ENCODE measurements around the gene RAB11FIP4.
A peak's percentile ranks its signal among the peaks of the same experiment; 100 is the strongest.

The RAB11FIP4 gene

DNA sequence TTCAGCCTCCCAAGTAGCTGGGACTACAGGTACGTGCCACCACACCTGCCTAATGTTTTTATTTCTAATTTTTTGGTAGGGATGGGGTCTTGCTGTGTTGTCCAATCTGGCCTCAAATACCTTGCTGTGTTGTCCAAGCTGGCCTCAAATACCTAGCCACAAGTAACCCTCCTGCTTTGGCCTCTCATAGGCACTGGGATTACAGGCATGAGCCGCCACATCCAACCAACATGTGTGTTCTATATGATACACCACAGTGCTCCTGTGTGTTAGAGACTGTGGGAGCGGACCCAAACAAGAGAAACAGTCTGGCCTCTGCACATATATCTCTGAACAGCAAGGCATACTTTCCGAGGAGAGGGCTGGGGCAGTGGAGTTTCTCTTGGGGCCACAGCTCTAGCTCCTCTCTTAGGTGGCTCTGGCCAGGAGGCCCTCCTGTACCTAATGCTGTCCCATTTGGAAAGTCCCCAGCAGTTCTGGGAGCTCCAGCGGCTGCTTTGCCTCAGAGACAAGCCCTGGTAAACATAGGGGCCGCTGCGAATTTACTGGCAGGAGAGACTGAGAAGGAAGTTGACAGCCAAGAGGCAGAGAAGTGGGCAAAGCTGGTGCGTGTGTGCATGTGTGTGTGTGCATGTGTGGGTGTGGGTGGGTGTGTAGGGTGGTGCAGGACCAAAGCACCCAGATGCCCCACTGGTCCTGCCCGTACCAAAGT is 95.0 kb downstream of the RAB11FIP4 start:
- TF ChIP-seq, protein P1, sequence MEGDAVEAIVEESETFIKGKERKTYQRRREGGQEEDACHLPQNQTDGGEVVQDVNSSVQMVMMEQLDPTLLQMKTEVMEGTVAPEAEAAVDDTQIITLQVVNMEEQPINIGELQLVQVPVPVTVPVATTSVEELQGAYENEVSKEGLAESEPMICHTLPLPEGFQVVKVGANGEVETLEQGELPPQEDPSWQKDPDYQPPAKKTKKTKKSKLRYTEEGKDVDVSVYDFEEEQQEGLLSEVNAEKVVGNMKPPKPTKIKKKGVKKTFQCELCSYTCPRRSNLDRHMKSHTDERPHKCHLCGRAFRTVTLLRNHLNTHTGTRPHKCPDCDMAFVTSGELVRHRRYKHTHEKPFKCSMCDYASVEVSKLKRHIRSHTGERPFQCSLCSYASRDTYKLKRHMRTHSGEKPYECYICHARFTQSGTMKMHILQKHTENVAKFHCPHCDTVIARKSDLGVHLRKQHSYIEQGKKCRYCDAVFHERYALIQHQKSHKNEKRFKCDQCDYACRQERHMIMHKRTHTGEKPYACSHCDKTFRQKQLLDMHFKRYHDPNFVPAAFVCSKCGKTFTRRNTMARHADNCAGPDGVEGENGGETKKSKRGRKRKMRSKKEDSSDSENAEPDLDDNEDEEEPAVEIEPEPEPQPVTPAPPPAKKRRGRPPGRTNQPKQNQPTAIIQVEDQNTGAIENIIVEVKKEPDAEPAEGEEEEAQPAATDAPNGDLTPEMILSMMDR (IDR thresholded peaks at IDR 0.05; ENCODE audit: low read depth, low read length, missing control alignments), result no peak

DNA sequence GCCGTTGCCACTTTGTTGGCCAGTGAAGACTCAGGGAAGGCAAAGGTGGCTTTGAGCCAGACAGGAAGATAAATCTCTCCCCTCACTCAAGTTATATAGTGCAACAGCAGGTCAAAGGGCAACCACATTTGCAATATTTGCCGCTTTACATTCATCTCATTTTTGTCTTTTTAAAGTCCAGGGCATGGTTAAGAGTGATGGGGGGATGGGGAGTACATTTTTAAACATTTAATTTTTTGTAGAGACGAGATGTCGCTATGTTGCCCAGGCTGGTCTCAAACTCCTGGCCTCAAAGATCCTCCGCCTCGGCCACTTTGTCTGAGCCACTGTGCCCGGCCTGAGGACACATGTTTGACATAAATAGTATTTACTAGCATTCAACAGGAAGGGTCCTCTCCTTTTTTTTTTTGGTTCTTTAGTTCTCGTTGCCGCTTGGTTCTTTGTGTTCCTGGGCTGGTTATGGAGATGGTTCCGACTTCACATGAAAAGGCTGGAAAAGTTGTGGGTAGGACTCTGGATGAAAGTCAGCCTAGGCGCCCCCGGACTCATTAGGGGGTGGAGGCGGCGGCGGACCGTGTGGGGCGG is 95.7 kb downstream of the RAB11FIP4 start:
- peak overlapping the region; percentile 53 for H3K4me3 ChIP-seq (ENCODE audit: low read depth, low read length)
- TF ChIP-seq, protein P1 (IDR thresholded peaks at IDR 0.05; ENCODE audit: low read depth, low read length, missing control alignments), result no peak
- DNase-seq (ENCODE audit: low read depth), result no peak

More for the DNA sequence above, 95.0 kb downstream of the RAB11FIP4 start:
- no peak for DNase-seq (ENCODE audit: low read depth)
- no peak overlapping the region for H3K4me3 ChIP-seq (ENCODE audit: low read depth, low read length)

DNA sequence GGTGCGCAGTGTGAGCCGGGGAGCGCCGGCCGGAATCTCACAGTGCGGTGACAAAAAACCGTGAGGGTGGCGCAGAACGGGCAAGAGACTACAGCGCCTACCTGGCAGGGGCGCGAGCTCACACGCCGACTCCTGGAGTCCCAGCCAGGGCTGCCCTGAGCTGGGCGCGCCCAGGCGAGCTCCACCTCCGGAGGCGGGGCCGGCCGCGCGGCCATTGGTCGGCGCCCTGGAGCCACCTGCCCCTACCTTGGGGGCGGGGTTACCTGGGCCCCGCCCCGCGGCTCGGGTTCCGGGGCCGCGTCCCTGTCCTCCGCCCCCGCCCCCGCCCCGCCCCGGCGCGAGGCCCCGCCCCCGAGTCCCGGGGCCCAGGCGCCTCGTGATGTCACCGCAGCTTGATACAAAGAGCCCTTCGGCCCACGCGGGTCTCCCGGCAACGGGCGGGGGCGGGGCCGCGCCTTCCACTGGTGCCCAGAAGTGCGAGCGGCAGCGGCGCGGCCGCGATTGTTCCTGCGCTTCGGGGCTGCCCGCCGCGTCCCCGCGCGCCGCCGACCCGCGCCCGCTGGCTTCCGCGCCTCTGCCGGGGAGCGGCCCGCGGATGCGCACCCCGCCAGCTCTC is 96.3 kb downstream of the RAB11FIP4 start:
- TF ChIP-seq, protein P1 (IDR thresholded peaks at IDR 0.05; ENCODE audit: low read depth, low read length, missing control alignments), result no peak
- H3K4me3 ChIP-seq (ENCODE audit: low read depth, low read length), result peak overlapping the region; percentile 78
- DNase-seq (ENCODE audit: low read depth), result peak; percentile 64

- TF ChIP-seq, protein P1 (IDR thresholded peaks at IDR 0.05; ENCODE audit: low read depth, low read length, missing control alignments), result no peak
- H3K4me3 ChIP-seq (ENCODE audit: low read depth, low read length), result peak overlapping the region; percentile 78
- DNase-seq (ENCODE audit: low read depth), result no peak
Measured at GRCh38 chr17:31488264-31488981, 96.9 kb downstream of the RAB11FIP4 start.

DNA sequence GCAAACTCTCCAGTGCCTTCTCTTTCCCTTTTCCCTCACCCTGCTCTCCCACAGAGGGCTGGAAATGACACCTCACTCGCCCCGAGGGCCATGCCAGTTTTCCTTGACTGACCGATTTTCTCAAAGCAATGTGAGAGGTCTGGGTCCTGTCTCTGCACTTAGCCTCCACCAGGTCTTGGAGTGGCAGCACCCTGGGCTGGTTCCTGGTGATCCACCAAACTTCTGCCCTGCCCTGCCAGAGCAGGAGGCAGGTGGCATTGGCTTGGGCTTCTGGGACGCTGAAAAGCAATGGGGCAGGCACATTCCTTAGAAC is 97.5 kb downstream of the RAB11FIP4 start:
- TF ChIP-seq, protein P1 (IDR thresholded peaks at IDR 0.05; ENCODE audit: low read depth, low read length, missing control alignments), result no peak
- H3K4me3 ChIP-seq (ENCODE audit: low read depth, low read length), result peak overlapping the region; percentile 78
- no peak for DNase-seq (ENCODE audit: low read depth)

GRCh38 chr17:31489295-31490018 is 98.0 kb downstream of the RAB11FIP4 start:
- H3K4me3 ChIP-seq (ENCODE audit: low read depth, low read length), result peak overlapping the region; percentile 78
- TF ChIP-seq, protein P1 (IDR thresholded peaks at IDR 0.05; ENCODE audit: low read depth, low read length, missing control alignments), result no peak
- DNase-seq (ENCODE audit: low read depth), result no peak
